Measurements from ENCODE around the gene PTBP3.
"Not testable (repeated sequence)": the region's sequence is repeated elsewhere in the genome, so short reads cannot be mapped to it uniquely, and the experiment has no call there.

PTBP3 gene

DNA sequence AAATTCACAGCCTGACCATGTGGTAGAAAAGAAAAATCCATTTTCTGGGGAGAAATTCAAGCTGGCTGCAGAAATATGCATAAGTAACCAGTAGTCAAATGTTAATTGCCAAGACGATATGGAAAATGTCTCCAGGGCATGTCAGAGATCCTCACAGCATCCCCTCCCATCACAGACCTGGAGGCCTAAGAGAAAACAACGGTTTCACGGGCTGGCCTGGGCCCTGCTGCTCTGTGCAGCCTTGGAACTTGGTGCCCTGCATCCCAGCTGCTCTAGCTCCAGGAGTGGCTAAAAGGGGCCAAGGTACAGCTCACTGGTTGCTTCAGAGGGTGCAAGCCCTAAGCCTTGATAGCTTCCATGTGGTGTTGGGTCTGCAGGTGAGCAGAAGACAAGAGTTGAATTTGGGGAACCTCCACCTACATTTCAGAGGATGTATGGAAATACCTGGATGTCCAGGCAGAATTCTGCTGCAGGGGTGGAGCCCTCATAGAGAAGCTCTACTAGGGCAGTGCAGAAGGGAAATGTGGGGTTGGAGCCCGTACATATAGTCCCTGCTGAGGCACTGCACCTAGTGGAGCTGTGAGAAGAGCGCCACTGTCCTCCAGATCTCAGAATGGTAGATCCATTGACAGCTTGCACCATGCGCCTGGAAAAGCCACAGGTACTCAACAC is 49.7 kb downstream of the PTBP3 start:
- Histone ChIP-seq H3K4me1 (no peaks in the 10 kb centered on the region), H3K27me3 (no peaks in the 10 kb centered on the region), H3K9me3 (0 out of 2 replicates have a peak, but pooled peaks cover 3% of the 10 kb centered on the region), H3K36me3 (no peaks in the 10 kb centered on the region), H3K4me3 (ENCODE audit: low read depth, low read length) (no peak overlapping the region)
- TF ChIP-seq, protein P1, sequence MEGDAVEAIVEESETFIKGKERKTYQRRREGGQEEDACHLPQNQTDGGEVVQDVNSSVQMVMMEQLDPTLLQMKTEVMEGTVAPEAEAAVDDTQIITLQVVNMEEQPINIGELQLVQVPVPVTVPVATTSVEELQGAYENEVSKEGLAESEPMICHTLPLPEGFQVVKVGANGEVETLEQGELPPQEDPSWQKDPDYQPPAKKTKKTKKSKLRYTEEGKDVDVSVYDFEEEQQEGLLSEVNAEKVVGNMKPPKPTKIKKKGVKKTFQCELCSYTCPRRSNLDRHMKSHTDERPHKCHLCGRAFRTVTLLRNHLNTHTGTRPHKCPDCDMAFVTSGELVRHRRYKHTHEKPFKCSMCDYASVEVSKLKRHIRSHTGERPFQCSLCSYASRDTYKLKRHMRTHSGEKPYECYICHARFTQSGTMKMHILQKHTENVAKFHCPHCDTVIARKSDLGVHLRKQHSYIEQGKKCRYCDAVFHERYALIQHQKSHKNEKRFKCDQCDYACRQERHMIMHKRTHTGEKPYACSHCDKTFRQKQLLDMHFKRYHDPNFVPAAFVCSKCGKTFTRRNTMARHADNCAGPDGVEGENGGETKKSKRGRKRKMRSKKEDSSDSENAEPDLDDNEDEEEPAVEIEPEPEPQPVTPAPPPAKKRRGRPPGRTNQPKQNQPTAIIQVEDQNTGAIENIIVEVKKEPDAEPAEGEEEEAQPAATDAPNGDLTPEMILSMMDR (IDR thresholded peaks at IDR 0.05; ENCODE audit: low read depth, low read length) = no peak
- no peak for DNase-seq

DNA sequence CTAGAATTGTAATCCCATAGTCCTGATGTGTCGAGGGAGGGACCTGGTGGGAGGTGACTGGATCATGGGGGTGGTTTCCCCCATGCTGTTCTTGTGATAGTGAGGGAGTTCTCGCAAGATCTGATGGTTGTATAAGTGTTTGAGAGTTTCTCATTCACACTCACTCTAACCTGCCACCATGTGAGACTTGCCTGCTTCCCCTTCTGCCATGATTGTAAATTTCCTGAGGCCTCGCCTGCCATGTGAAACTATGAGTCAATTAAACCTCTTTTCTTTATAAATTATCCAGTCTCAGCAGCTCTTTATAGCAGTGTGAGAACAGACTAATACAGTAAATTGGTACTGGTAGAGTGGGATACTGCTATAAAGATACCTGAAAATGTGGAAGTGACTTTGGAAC is 50.6 kb downstream of the PTBP3 start:
- H3K4me1 ChIP-seq; H3K9me3 ChIP-seq; H3K4me3 ChIP-seq (ENCODE audit: low read depth, low read length); DNase-seq; H3K36me3 ChIP-seq; H3K27me3 ChIP-seq: not testable (repeated sequence)

DNA sequence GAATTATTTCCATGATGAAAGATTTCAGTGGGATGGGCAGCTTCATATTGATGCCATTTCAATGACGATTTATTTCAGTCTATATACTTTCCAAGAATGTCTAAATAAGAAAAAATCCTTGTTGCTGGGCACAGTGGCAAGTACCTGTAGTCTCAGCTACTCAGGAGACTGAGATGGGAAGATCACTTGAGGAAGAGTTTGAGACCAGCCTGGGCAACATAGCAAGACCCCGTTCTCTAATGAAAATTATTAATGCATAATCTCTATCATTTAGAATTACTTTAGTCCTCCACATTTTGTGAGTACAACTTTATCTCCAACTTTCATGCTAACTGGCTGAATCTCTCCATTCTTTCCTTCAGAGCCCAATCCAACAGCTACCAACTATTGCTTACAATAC is 52.5 kb downstream of the PTBP3 start:
- no peak for DNase-seq
- no peaks in the 10 kb centered on the region for H3K36me3 ChIP-seq
- H3K4me1 ChIP-seq = no peaks in the 10 kb centered on the region
- H3K27me3 ChIP-seq = no peaks in the 10 kb centered on the region
- H3K4me3 ChIP-seq (ENCODE audit: low read depth, low read length) = no peak overlapping the region
- 0 out of 2 replicates have a peak, but pooled peaks cover 3% of the 10 kb centered on the region for H3K9me3 ChIP-seq
- TF ChIP-seq, protein P1 (IDR thresholded peaks at IDR 0.05; ENCODE audit: low read depth, low read length) = no peak

- TF ChIP-seq, protein P1 (IDR thresholded peaks at IDR 0.05; ENCODE audit: low read depth, low read length) = no peak
- Histone ChIP-seq H3K9me3 (0 out of 2 replicates have a peak, but pooled peaks cover 3% of the 10 kb centered on the region), H3K4me3 (ENCODE audit: low read depth, low read length) (no peak overlapping the region), H3K27me3 (no peaks in the 10 kb centered on the region), H3K4me1 (no peaks in the 10 kb centered on the region), H3K36me3 (no peaks in the 10 kb centered on the region)
- DNase-seq = no peak
Measured at GRCh38 chr9:112279501-112279900, 53.9 kb downstream of the PTBP3 start.

GRCh38 chr9:112278152-112278551 is 55.3 kb downstream of the PTBP3 start:
- Histone ChIP-seq H3K4me1 (no peaks in the 10 kb centered on the region; the same call in none of the 2 replicates), H3K4me3 (ENCODE audit: low read depth, low read length) (no peak overlapping the region), H3K9me3 (no peaks in the 10 kb centered on the region), H3K27me3 (no peaks in the 10 kb centered on the region), H3K36me3 (no peaks in the 10 kb centered on the region)
- TF ChIP-seq, protein P1 (IDR thresholded peaks at IDR 0.05; ENCODE audit: low read depth, low read length) = no peak
- DNase-seq = no peak

DNA sequence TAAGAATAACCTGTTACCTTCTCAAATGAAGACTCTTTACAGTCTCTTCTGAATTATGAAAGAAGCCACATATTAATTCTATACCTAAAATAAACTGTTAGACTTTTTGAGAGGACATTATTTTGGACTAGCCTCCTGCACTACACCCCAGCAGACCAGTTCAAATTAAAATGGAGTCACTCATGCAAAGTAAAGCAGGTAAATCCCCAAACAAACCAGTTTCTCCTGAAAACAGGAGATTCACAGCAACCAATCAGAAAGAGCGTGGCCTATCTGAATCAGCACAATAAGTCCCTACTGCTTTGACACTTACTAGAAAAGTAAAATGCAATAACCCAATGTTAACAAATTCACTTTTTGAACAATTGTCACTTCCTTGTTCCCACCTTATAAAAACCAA is 58.8 kb downstream of the PTBP3 start:
- TF ChIP-seq, protein P1 (IDR thresholded peaks at IDR 0.05; ENCODE audit: low read depth, low read length) = no peak
- Histone ChIP-seq H3K9me3 (no peaks in the 10 kb centered on the region), H3K4me1 (no peaks in the 10 kb centered on the region; the same call in none of the 2 replicates), H3K4me3 (ENCODE audit: low read depth, low read length) (no peak overlapping the region), H3K36me3 (no peaks in the 10 kb centered on the region), H3K27me3 (no peaks in the 10 kb centered on the region)
- no peak for DNase-seq
